Islet of Langerhans (tissue), 1 donor: Measurements from ENCODE around the gene PPP2R2C.

Experiments
- FAIRE-seq: peaks from one replicate; lab custom pipeline; 2011; peaks lifted over from hg19 to GRCh38; lab: Jason Lieb, UNC

The PPP2R2C gene

DNA sequence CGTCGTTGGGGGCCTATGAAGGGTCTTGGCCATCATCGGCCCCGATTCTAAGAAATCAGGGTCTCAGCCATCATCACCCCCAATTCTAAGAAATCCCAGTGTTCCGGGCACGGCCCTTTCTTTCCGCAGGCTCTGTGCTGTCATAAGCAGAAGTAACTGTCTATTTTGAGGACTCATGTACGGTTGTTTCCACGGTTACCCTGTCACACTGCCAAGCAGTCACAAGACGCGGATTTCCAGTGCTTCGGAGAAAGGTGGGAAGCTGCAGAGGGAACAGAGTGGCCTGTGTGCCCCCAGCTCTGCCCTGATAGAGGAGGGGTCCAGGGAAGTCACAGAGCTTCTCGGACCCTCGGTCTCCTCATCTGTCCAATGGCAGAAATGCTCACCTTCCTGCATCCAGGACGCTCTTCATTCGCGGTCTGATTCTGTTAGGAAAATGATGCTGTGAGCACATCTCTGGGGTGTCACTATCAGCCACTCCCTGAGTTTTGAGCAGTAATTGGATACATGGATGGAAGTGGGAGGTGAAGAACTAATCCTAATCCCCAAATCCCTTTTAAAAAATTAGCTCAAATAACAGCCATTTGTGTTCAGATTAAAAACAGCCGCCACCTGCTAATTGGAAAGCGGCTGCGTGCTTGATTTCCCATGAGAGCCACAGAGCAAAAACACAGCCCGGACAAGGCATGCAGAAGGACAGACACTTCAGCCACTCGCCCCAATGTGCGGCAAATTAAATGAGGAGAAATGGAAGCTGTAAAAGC is 129.7 kb downstream of the PPP2R2C start:
- no peak for FAIRE-seq

GRCh38 chr4:6341696-6342095 is 130.7 kb downstream of the PPP2R2C start:
- FAIRE-seq = no peak

GRCh38 chr4:6340446-6341015 is 131.9 kb downstream of the PPP2R2C start:
- FAIRE-seq = no peak

DNA sequence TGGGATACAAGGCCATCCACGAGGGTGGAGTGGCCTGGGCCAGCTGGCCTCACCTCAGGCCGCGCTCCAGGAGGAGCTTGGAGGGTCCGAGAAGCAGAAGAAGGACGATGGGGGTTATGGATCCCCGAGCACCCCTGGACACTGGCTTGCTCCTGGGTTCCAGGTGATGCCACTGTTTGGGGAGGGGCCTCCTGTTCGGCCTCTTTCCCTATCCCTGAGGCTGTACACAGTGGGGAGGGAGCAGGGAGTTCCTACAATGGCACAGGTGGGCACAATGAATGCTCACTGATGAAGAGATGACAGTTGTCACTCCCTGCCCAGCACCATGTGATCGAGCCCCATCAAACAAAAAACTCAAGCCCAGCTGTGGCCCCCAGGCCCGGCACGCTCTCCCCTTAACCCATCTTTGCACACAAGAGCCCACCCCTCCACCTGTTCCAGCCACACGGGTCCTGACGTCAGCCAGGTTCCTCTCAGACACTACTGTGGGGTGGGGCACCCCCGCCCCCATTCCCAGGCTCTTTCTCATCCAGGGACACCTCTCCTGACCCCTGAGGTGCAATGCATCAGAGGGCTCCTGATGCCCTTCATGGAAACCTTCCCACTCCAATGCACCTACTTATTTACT is 132.5 kb downstream of the PPP2R2C start:
- no peak for FAIRE-seq

GRCh38 chr4:6338951-6339817 is 133.2 kb downstream of the PPP2R2C start:
- no peak for FAIRE-seq

DNA sequence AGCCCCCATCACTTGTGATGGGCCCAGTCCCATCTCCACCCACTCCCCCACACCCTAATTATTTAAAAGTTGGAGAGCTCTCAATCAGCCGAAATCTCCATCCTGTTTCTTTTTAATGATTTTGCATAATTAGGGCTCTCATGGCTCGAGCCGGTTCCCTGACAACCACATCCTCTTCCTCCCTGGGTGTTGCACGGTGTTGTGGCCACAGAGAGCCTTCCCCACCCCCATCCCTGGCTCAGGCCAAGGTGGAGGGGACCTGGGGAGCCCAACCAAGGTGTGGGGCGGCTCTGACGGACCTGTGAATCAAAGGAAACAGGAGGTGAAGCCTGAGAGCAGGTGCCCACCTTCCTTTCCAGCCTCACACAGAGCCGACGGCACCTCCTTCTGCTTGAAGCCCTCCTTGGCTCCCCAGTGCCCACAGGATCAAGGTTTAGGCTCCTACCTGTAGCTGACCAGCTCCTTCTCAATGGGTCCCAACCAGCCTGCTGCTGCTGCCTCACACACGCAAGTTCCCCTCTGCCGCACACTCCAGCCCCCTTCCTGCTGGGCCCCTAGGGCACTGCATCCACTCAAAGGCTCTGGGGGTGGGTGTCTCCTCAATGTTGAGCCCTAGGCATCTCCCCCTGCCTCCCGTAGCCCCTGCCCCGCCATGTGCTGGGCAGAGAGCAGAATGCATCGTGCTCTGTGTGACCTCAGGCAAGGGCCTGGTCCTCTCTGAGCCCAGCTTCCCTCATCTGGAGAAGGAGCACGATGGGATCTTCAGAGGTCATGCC is 134.1 kb downstream of the PPP2R2C start:
- no peak for FAIRE-seq

- FAIRE-seq = no peak
These were observed 135.0 kb downstream of the PPP2R2C start for GRCh38 chr4:6337331-6337935.

- no peak for FAIRE-seq
These were observed 136.2 kb downstream of the PPP2R2C start for GRCh38 chr4:6336166-6336565.

GRCh38 chr4:6335040-6335590 is 137.3 kb downstream of the PPP2R2C start:
- FAIRE-seq = no peak

DNA sequence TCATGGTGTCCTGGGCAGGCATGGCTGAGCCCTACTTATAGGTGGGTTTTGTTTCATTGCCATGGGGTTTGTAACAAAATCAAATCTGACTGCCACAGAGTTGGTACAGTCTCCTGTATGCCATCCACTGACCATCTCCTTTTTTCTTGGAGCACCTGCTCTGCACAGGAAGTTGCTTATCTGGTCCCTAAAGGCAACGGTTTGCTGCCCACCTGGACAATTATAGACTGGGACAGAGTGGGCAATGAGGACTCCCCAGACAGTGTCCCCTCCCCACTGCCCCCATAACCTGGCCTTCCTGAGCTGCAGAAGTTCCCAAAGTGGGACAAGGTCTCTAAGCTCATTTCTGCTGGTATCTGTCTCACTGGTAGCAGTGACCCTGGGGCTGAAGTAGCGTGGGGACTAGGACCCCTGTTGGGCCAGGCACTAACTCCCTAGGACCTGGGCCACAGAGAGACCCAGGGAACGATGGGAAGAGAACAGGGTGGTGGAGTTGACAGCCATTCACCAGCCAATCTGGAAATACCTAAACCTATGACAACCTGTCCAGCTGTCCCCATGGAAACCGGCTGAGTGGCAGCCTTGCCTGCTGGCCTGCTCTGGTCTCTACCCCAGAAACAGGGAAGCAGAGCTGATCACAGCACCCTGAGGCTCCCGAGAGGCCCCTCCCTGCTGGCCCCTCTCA is 138.1 kb downstream of the PPP2R2C start:
- FAIRE-seq = no peak

DNA sequence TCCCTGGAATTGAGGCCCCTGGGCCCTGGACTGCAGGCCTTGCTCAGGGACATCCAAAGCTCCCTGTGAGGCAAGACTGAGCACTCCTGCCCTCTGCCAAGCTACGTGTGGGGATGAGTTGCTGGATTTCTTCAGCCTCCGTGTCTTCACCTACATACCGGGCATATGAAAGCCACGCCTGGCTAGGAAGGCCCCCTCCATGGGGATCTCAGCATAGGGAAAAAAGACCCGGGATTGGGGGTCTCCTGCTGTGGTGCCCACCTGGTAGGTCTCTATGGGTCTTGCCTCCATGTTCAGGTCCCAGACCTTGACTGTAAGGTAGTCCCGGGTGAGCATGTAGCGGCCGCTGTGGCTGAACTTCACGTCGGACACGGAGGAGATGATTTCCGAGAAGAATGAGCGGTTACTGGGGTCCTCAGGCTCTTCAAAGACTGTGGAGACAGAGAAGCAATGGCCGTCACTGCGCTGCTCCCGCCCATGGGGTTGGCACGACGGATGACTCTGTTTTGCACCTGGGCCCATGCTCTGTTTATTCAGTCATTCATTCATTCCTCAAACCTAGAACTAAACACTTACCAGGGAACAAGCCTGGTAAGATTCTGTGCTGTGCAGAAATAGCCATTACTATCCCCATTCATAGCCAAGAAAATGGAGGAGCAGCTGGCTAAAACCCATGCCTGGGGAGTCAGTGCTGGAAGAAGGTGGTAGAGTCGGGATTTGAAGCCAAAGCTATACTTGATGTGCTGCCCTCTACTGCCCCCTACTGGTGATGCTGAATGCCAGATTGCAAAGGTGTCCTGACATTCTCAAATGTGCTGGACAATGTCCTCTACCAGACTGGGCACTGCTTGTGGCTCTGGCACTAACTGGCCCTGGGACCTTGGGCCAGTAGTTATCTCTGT is 138.9 kb downstream of the PPP2R2C start:
- no peak for FAIRE-seq

- FAIRE-seq = no peak
These were observed 139.8 kb downstream of the PPP2R2C start for GRCh38 chr4:6332669-6333050.

GRCh38 chr4:6332042-6332668 is 140.3 kb downstream of the PPP2R2C start:
- FAIRE-seq = no peak

GRCh38 chr4:6331468-6331867 is 140.9 kb downstream of the PPP2R2C start:
- no peak for FAIRE-seq

- FAIRE-seq = no peak
These were observed 141.4 kb downstream of the PPP2R2C start for GRCh38 chr4:6331018-6331417.

DNA sequence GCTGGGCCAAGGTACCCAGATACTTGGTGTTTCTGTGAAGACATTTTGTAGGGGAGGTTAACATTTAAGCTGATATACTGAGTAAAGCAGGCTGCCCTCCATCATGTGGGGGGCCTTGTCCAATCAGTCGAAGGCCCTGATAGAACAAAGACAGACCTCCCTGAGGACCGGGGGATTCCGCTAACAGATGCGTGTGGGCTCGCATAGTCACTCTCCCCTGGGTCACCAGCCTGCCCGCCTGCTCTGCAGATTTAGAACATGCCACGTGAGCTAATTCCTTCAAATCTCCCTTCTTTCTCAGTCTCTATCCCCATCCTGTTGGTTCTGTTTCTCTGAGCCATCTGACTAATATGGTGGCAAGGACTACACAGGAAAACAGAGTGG is 142.0 kb downstream of the PPP2R2C start:
- no peak for FAIRE-seq

DNA sequence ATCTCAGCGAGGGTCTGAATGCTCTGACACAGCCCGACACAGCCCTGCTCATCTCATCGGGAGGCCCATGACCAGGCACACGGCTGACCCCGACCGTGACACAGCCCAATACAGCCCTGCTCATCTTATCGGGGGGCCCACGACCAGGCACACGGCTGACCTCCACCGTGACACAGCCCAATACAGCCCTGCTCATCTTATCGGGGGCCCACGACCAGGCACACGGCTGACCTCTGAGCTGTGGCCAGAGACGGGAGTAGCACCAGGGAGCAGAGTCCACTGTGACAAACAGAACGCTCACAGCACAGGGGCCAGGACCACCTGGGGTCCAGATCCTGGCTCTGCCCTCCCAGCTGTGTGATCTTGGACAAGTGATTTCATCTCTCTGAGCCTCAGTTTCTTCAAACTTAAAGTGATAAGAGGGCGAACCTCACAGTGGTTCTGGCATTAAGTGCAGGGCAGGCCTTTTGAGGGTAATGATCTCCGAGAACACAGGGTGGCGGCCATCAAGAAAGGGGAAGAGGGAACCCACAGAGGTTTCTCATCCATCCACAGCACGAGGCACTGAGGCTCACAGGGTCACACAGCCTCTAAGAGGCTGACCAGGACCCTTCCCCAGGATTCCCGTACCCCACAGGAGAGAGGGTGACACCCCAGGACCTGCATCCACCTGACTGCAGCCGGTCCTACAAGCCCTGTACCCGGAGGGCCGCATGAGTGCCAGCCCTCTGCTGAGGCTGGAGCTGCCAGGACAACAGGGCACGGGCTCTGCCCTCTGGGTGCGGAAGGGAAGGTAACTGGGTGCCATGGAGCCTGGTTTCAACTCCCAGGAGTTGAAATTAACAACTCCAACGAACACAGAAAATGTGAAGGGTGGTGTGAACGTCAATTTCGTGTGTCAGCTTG is 142.7 kb downstream of the PPP2R2C start:
- FAIRE-seq = no peak

DNA sequence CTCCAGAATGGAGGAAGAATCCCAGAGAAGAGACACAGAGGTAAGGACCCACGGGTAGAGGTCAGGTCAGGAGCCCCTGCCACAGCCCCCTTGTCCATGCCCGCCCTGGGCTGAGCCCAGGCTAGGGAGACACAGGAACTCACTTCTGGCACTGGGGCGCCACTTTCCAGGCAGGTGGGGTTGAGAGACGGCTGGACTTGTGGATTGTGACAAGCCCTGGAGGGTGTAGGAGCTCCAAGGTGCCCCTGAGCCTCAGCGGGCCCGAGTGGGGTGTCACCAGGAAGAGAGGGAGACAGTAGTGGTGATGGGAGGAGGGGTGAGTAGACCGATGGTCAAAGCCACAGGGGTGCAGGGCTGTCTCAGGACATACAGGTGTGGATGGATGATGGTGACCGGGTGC is 143.9 kb downstream of the PPP2R2C start:
- FAIRE-seq = no peak
